Astrocyte (in vitro differentiated cells and primary cell): Measurements from ENCODE around the gene DSCAM. TPM values are rescaled to one million over a fixed set of nuclear protein-coding genes. Genes with fewer than 3 reads are reported as not detected.

Experiments
- DNase-seq: peaks from one replicate; pipeline ENCODE4 v3.0.0-alpha.2; 2010; ENCODE audit warnings: low read depth
- FAIRE-seq: peaks from 2 replicates; lab custom pipeline; 2011; peaks lifted over from hg19 to GRCh38; lab: Jason Lieb, UNC
- H2AFZ ChIP-seq: 2 replicates; pipeline ENCODE4 v1.6.0; 2012; ENCODE audit warnings: low read depth, low read length, inconsistent platforms
- H3K27ac ChIP-seq: 2 replicates; pipeline ENCODE4 v1.5.1; 2011; ENCODE audit warnings: low read depth, low read length, inconsistent platforms
- H3K27me3 ChIP-seq: 2 replicates; pipeline ENCODE4 v1.6.0; 2011; ENCODE audit warnings: low read length, inconsistent platforms; ENCODE audit not compliant: insufficient read depth
- H3K36me3 ChIP-seq: 2 replicates; pipeline ENCODE4 v1.5.1; 2011; ENCODE audit warnings: low read length, inconsistent platforms; ENCODE audit not compliant: insufficient read depth
- H3K4me1 ChIP-seq: 2 replicates; pipeline ENCODE4 v1.5.1; 2011; ENCODE audit warnings: low read length, inconsistent platforms; ENCODE audit not compliant: insufficient read depth
- H3K4me2 ChIP-seq: 2 replicates; pipeline ENCODE4 v1.6.0; 2012; ENCODE audit warnings: low read length, inconsistent platforms
- H3K4me3 ChIP-seq: 2 replicates; pipeline ENCODE4 v1.5.1; 2011; ENCODE audit warnings: low read depth, mild to moderate bottlenecking, low read length, inconsistent platforms; ENCODE audit not compliant: insufficient read depth
- H3K79me2 ChIP-seq: 2 replicates; pipeline ENCODE4 v1.6.0; 2012; ENCODE audit warnings: mild to moderate bottlenecking, low read length, inconsistent platforms; ENCODE audit not compliant: insufficient read depth
- H3K9ac ChIP-seq: 2 replicates; pipeline ENCODE4 v1.6.0; 2012; ENCODE audit warnings: mild to moderate bottlenecking, low read length, inconsistent platforms
- H3K9me3 ChIP-seq: 2 replicates; pipeline ENCODE4 v1.5.1; 2012; ENCODE audit warnings: low read depth, mild to moderate bottlenecking, low read length, inconsistent platforms; ENCODE audit not compliant: insufficient read depth
- H4K20me1 ChIP-seq: 2 replicates; pipeline ENCODE4 v1.6.0; 2012; ENCODE audit warnings: low read length, inconsistent platforms; ENCODE audit not compliant: insufficient read depth
- H3K27ac Mint-ChIP-seq: one replicate; pipeline ENCODE4 v1.8.0; 2021; ENCODE audit warnings: mild to moderate bottlenecking, mixed read lengths; ENCODE audit not compliant: unreplicated experiment
- H3K27me3 Mint-ChIP-seq: one replicate; pipeline ENCODE4 v1.8.0; 2021; ENCODE audit warnings: low read depth, mixed read lengths; ENCODE audit not compliant: unreplicated experiment
- H3K36me3 Mint-ChIP-seq: one replicate; pipeline ENCODE4 v1.8.0; 2021; ENCODE audit warnings: low read depth, mixed read lengths; ENCODE audit not compliant: unreplicated experiment
- H3K4me1 Mint-ChIP-seq: one replicate; pipeline ENCODE4 v1.8.0; 2021; ENCODE audit warnings: low read depth, mixed read lengths; ENCODE audit not compliant: unreplicated experiment
- H3K4me3 Mint-ChIP-seq: one replicate; pipeline ENCODE4 v1.8.0; 2021; ENCODE audit warnings: mild to moderate bottlenecking, moderate library complexity, mixed read lengths; ENCODE audit not compliant: unreplicated experiment
- H3K9me3 Mint-ChIP-seq: one replicate; pipeline ENCODE4 v1.8.0; 2021; ENCODE audit warnings: mild to moderate bottlenecking, mixed read lengths; ENCODE audit not compliant: unreplicated experiment
- CTCF ChIP-seq: IDR thresholded peaks from 2 replicates; pipeline ENCODE4 v1.5.1; 2011; ENCODE audit warnings: low read depth, mild to moderate bottlenecking, inconsistent platforms, low read length, moderate library complexity; ENCODE audit not compliant: insufficient read depth
- EZH2 ChIP-seq: IDR thresholded peaks from 2 replicates; pipeline ENCODE4 v1.6.1; 2012; ENCODE audit warnings: mild to moderate bottlenecking, low read length, inconsistent platforms; ENCODE audit not compliant: insufficient read depth
- total RNA-seq: library from RNA; stranded (reverse); gene quantifications from 2 replicates; pipeline ENCODE4 v1.2.1, GENCODE V29; 2021

The DSCAM gene
- total RNA-seq, 1 donor from 2014 or later: 0.18 TPM

DNA sequence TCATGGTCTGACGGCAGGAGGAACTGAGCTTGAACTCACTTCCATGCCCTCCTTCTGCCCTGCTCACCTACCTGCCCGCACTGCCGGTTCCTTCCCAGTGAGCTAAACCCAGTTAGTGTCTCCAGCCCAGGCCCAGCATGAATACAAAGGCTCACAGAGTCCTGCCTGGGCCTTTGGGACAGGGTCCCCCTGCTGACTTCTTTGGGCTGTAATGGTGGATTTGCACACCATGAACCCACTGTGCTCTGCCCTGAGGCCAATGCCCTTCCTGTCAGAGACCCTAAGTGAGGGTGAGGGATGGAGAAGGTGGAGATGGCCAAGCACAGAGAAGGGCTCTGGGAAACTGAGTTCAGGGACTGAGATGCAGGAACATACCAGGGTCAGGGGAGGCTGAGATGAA lies 826.3 kb downstream of the DSCAM start:
- FAIRE-seq (no peak), DNase-seq (no peak)
- Histone ChIP-seq H2AFZ (no peak overlapping the region), H3K4me2 (no peak overlapping the region), H3K9ac (no peak overlapping the region), H3K9me3 (no peaks in the 10 kb centered on the region), H4K20me1 (no peaks in the 10 kb centered on the region), H3K36me3 (no peaks in the 10 kb centered on the region), H3K27me3 (no peaks in the 10 kb centered on the region), H3K4me3 (no peak overlapping the region), H3K27ac (no peak overlapping the region), H3K4me1 (no peaks in the 10 kb centered on the region), H3K79me2 (no peaks in the 10 kb centered on the region)
- Mint-ChIP-seq H3K4me1 (no peaks in the 10 kb centered on the region), H3K27me3 (no peaks in the 10 kb centered on the region), H3K27ac (no peak overlapping the region), H3K9me3 (peaks cover 2% of the 10 kb centered on the region), H3K4me3 (no peak overlapping the region), H3K36me3 (no peaks in the 10 kb centered on the region)
- TF ChIP-seq EZH2 (no peak), CTCF (no peak)

DNA sequence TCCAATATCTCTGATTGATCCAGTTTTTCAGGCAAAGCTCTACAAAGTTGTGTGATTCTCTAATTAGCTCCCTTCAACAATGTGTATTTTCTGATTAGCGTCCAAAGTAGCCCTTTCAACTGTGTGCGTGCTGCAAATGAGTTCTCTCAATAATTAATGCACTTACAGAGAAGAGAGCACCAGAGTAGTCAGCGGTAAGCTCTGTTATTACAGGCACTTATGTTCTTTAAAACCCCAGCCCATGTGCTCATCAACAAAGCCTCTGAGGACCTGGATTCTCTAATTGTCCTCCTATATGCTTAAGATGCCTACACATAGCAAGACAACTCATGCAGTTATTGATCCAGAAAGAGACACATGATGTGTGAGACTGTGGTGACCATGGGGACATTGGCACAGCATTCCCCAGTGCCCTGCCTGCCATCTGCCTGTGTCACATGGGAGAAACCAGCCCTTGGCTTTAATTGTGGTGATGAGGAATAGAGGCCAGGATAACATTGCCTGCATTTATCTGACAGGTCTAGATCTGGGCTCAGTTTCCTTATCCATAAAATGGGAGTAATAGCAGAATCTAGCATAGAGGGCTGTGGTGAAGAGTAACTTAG lies 828.0 kb downstream of the DSCAM start:
- no peak overlapping the region for H3K4me2 ChIP-seq
- peaks cover 2% of the 10 kb centered on the region for H3K9me3 Mint-ChIP-seq
- no peak overlapping the region for H2AFZ ChIP-seq
- no peaks in the 10 kb centered on the region for H3K27me3 Mint-ChIP-seq
- H3K36me3 Mint-ChIP-seq: no peaks in the 10 kb centered on the region
- no peak overlapping the region for H3K27ac ChIP-seq
- H3K4me1 Mint-ChIP-seq: no peaks in the 10 kb centered on the region
- no peak overlapping the region for H3K9ac ChIP-seq
- TF ChIP-seq CTCF (no peak), EZH2 (no peak)
- no peaks in the 10 kb centered on the region for H3K27me3 ChIP-seq
- H3K9me3 ChIP-seq: no peaks in the 10 kb centered on the region
- H4K20me1 ChIP-seq: no peaks in the 10 kb centered on the region
- H3K79me2 ChIP-seq: no peaks in the 10 kb centered on the region
- H3K36me3 ChIP-seq: no peaks in the 10 kb centered on the region
- no peaks in the 10 kb centered on the region for H3K4me1 ChIP-seq
- DNase-seq (no peak), FAIRE-seq (no peak)
- no peak overlapping the region for H3K4me3 ChIP-seq
- no peak overlapping the region for H3K27ac Mint-ChIP-seq
- no peak overlapping the region for H3K4me3 Mint-ChIP-seq

DNA sequence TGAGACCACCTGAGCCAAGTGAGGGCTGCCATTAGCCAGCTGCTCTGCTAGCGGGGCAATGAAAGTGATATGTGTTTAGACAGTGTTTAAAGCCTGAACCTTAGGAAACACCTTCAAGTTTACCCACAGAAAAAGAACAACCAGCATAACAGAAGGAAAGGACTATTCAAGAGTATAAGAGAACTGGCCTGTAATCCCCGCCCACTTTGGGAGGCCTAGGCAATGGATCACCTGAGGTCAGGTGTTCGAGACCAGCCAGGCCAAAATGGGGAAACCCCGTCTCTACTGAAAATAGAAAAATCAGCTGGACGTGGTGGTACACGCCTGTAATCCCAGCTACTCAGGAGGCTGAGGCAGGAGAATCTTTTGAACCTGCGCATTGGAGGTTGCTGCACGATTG lies 830.3 kb downstream of the DSCAM start:
- no peaks in the 10 kb centered on the region for H3K27me3 Mint-ChIP-seq
- FAIRE-seq (no peak), DNase-seq (no peak)
- no peaks in the 10 kb centered on the region for H3K4me1 ChIP-seq
- H2AFZ ChIP-seq: no peak overlapping the region
- no peaks in the 10 kb centered on the region for H3K79me2 ChIP-seq
- H3K27me3 ChIP-seq: no peaks in the 10 kb centered on the region
- H3K9me3 ChIP-seq: no peaks in the 10 kb centered on the region
- H3K27ac ChIP-seq: no peak overlapping the region
- no peak overlapping the region for H3K4me3 Mint-ChIP-seq
- H4K20me1 ChIP-seq: no peaks in the 10 kb centered on the region
- TF ChIP-seq EZH2: no peak
- TF ChIP-seq CTCF: no peak
- no peak overlapping the region for H3K27ac Mint-ChIP-seq
- H3K4me3 ChIP-seq: no peak overlapping the region
- H3K36me3 Mint-ChIP-seq: no peaks in the 10 kb centered on the region
- no peaks in the 10 kb centered on the region for H3K36me3 ChIP-seq
- no peak overlapping the region for H3K9ac ChIP-seq
- no peaks in the 10 kb centered on the region for H3K4me1 Mint-ChIP-seq
- H3K4me2 ChIP-seq: no peak overlapping the region
- H3K9me3 Mint-ChIP-seq: peaks cover 5% of the 10 kb centered on the region
